Stimulated activated naive CD8-positive, alpha-beta T cell treated with anti-CD3 and anti-CD28 coated beads, Interleukin-15, amount 100 ng/mL, for 72 hours (primary cell): Measurements from ENCODE around the gene RAD51B.
A peak's percentile ranks its signal among the peaks of the same experiment; 100 is the strongest.

Experiments used
- ATAC-seq: fragments of 150-1000 bp; cut with Tn5 transposase; 2 replicates; pipeline ENCODE4 v1.10.0; 2021; ENCODE audit warnings: mild to moderate bottlenecking, moderate library complexity
- DNase-seq, 2 donors: peaks; one replicate each; pipeline ENCODE4 v3.0.0; 2021 to 2022
- H3K27ac Mint-ChIP-seq, 2 donors: one replicate each; pipeline ENCODE4 v1.8.0; 2022; ENCODE audit warnings: mild to moderate bottlenecking in 2 of 2, mixed read lengths in 2 of 2, moderate library complexity in 2 of 2
- H3K27me3 Mint-ChIP-seq: one replicate; pipeline ENCODE4 v1.8.0; 2022; ENCODE audit warnings: mixed read lengths
- H3K4me1 Mint-ChIP-seq: one replicate; pipeline ENCODE4 v1.8.0; 2022; ENCODE audit warnings: mild to moderate bottlenecking, mixed read lengths
- H3K4me3 Mint-ChIP-seq, 2 donors: one replicate each; pipeline ENCODE4 v1.8.0; 2022; ENCODE audit warnings: mild to moderate bottlenecking in 2 of 2, mixed read lengths in 2 of 2, moderate library complexity in 1 of 2
- H3K9me3 Mint-ChIP-seq, 2 donors: one replicate each; pipeline ENCODE4 v1.8.0; 2022; ENCODE audit warnings: mixed read lengths in 2 of 2

Gene RAD51B

DNA sequence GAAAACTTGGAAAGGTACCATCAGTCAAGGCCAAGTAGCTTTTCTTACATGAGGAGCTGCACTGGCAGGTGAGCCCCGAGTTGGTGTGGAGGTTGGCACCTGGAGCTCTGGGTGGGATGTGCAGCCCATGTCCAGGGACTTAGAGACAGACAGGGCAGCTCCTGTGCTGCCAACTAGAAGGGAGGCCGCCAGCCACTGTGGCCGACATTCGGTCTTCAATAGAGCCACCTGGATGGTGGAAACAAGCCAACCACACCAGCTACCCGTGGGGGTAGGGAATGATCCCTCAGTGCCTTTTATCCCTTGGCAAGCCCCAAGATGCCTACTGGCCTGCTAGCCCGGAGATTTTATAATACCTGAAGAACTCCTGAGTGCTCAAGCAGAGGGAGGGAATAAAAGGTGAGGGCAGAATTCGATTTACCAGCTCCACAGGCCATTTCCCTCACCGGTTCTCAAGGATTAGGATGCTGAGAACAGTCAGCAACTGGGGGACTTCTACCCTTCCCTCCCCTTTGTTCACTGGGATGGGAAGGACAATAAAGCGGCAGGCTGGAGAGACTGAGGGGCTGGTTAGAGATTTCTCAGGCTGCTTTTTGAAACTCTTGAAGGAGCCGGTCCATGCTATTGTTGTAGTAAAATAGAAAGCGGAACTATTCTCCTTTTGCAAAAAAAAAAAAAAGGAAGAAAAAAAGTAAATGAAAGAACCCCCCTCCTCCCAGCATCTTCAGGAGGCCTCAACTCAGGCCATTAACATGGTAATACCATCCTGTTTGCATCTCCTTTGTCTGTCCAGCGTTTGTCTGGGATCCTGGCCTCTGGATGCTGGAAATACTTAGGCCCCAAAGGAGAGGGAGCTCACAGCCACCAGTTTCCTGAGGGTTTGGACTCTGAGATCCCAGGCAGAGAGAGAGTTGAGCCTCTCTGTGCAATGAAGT lies 651.7 kb downstream of the RAD51B start:
- Mint-ChIP-seq H3K27me3 (no peaks in the 10 kb centered on the region), H3K4me3 (no peak overlapping the region), H3K9me3 (no peaks in the 10 kb centered on the region), H3K27ac (no peak overlapping the region), H3K4me1 (peaks cover 49% of the 10 kb centered on the region)
- ATAC-seq (no peak), DNase-seq (no peak)

DNA sequence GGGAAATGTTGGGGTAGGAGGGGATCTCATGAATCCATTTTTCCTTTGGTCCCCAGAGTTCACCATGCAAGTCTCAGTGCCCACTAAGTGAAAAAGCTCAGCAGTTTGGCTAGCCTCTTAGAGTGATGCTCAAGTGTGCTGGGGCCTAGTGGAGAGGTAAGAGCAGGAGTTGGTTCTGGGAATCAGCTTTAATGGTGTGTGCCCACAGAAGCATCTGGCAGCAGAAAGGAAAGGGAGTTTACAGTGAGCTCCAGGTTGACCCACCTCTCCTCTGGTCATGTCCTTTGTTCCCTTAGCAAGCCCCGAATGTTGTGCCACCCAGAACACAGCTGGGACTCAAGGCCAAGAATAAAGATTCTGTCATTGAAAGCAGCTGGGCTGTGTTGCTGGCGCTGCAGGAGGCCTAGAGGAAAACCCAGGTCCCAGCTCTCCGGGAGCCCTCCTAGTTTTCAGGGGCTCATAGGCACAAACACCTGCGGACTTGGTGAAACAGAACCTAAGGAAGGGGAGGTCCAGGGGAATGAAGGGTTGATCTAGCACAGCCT lies 652.5 kb downstream of the RAD51B start:
- H3K27me3 Mint-ChIP-seq = no peaks in the 10 kb centered on the region
- H3K4me3 Mint-ChIP-seq = no peak overlapping the region
- no peak for ATAC-seq
- H3K4me1 Mint-ChIP-seq = peaks cover 56% of the 10 kb centered on the region
- no peaks in the 10 kb centered on the region for H3K9me3 Mint-ChIP-seq
- DNase-seq = no peak
- no peak overlapping the region for H3K27ac Mint-ChIP-seq

DNA sequence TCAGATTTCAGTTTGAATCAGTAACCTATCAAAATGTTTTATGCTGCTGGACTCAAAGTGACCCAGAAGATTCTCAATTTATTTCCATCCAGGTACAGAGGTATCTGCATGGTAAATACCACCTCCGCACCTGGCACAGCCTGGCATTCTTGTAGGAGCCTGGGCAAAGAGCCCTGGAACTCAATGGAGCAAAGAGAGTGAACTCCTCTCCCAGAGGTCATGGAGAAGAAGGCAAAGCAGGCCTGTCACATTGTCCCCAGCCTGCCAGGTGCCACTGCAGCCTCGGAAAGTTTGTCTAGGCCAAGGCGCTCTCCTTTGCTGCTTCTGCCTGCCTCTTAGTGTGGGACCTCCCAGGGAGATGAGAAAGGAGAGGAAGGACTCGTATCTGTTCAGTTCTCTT lies 653.5 kb downstream of the RAD51B start:
- Mint-ChIP-seq H3K27ac (no peak overlapping the region), H3K4me3 (no peak overlapping the region), H3K27me3 (no peaks in the 10 kb centered on the region), H3K9me3 (no peaks in the 10 kb centered on the region), H3K4me1 (peaks cover 55% of the 10 kb centered on the region)
- DNase-seq (no peak), ATAC-seq (no peak)

DNA sequence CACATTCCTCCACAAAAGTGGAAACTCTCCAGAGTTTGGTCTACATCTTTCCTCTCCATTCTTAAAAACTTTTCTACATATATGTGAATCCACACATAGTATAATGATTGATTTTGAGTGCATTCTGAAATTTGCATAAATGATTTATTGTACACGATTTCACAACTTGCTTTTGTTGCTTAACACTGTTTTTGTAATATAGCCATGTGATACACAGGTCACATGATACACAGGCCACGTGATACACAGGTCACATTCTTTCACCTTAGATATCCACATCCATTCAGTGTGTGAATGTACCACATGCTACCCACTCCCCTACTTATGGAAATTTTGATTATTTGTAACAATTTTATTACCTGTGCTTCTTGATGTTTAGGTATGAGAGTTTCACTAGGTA lies 654.2 kb downstream of the RAD51B start:
- Mint-ChIP-seq H3K4me1 (peaks cover 48% of the 10 kb centered on the region), H3K4me3 (no peak overlapping the region), H3K27me3 (no peaks in the 10 kb centered on the region), H3K27ac (peak overlapping the region in 1 of 2 donors; percentile 58), H3K9me3 (no peaks in the 10 kb centered on the region)
- ATAC-seq (no peak), DNase-seq (no peak)

- peaks cover 38% of the 10 kb centered on the region for H3K4me1 Mint-ChIP-seq
- ATAC-seq = no peak
- H3K27ac Mint-ChIP-seq = no peak overlapping the region
Measured at GRCh38 chr14:68474741-68475140, 655.2 kb downstream of the RAD51B start.

GRCh38 chr14:68475802-68476201 lies 656.2 kb downstream of the RAD51B start:
- peaks cover 0 to 3% of the 10 kb centered on the region in 2 donors for H3K9me3 Mint-ChIP-seq
- no peaks in the 10 kb centered on the region for H3K27me3 Mint-ChIP-seq
- DNase-seq = no peak
- no peak overlapping the region for H3K27ac Mint-ChIP-seq
- no peak overlapping the region for H3K4me3 Mint-ChIP-seq
- H3K4me1 Mint-ChIP-seq = peaks cover 31% of the 10 kb centered on the region
- no peak for ATAC-seq

More at GRCh38 chr14:68474741-68475140, 655.2 kb downstream of the RAD51B start:
- H3K4me3 Mint-ChIP-seq = no peak overlapping the region
- H3K9me3 Mint-ChIP-seq = no peaks in the 10 kb centered on the region
- no peak for DNase-seq
- H3K27me3 Mint-ChIP-seq = no peaks in the 10 kb centered on the region

DNA sequence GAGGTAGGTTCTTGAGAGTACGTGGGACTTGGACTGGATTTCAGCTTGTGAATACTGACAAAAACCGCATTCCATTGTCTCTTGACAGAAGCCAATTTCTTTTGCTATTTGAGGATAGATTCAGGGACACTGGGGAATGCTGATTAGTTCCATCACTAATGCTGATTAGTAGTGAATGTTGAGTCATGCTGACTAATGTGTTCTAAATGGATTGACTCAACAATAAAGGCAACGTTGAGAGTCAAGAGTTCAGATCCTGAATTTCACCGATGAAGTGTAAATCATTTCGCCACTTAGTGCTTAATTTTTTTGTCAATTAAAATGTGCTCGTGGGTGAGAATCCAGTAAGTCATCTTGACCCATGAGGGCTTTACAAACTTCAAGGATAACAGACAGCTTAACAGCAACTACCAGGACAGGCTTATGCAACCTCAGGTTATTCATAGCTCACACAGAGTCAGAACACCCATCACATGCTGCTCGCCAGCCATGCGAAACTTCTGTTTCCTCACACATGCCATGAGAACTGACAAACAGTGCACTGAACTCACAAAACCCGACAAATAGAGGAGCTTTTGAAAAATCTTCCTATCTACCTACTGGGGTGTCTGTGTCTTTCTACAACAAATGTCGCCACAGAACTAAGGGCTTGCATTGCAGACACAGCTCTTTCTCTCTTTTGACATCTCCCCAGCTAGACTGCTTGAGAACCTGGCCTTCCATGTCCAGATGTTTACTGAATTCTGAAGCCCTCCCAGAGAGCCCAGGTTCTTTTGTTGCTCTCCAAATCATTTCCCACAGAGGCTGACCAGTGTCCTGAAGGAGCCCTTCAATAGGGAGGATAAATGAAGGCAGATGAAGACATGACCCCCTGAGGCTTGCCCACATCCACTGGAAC lies 656.9 kb downstream of the RAD51B start:
- Mint-ChIP-seq H3K27me3 (no peaks in the 10 kb centered on the region), H3K4me3 (no peak overlapping the region), H3K9me3 (peaks cover 0 to 10% of the 10 kb centered on the region in 2 donors), H3K27ac (no peak overlapping the region), H3K4me1 (peaks cover 31% of the 10 kb centered on the region)
- DNase-seq (no peak), ATAC-seq (peak; percentile 49)

DNA sequence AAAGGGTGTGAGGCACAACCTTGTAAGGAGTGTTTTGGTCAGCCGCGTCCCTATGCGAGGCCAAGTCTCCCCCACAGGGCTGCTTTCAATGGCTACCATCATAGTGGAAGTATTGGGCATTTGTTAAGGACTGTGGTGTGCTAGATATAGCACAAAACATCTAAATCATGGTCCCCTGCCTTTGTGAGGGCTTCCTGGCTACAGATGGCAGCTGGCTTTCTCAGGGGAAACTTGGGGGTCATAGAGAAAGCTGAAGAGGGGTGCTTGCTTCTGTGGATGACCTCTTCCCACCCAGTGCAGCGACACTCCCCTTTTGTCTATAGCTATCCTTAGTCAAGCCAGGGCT lies 657.5 kb downstream of the RAD51B start:
- no peak for ATAC-seq
- Mint-ChIP-seq H3K27ac (no peak overlapping the region), H3K27me3 (no peaks in the 10 kb centered on the region), H3K9me3 (peaks cover 0 to 11% of the 10 kb centered on the region in 2 donors), H3K4me1 (peaks cover 31% of the 10 kb centered on the region), H3K4me3 (no peak overlapping the region)
- no peak for DNase-seq

DNA sequence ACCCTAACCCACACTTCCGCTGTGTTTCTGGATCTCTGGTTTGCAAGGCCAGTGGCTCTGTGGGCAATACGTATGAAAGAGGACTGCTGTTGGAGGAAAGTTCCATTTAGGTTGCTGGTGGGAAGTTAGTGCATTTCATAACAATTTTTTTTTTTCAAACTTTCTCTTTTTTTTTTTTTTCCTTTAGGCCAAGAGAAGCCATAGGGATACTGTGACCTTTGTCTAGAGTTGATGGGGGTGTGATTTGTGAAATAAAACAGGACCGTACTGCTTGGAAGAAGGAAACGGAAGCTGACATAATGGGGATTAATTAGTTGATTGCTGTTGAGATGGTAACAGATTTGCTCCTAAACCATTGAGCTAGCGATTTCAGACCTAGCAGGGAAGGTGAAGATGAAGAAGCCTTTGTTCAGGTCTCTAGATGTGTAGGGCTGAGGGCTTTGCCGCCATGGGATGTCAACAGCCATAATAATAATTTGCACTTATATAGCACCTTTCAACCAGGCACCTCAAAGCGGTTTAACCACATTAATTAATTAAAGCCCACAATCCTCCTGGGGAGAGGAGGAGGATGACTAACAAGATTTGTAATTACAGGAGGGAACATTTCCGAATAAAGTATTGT lies 658.0 kb downstream of the RAD51B start:
- no peak for DNase-seq
- Mint-ChIP-seq H3K4me1 (peaks cover 32% of the 10 kb centered on the region), H3K9me3 (peaks cover 0 to 11% of the 10 kb centered on the region in 2 donors), H3K27ac (no peak overlapping the region), H3K27me3 (no peaks in the 10 kb centered on the region), H3K4me3 (no peak overlapping the region)
- ATAC-seq = no peak

GRCh38 chr14:68479247-68479646 lies 659.7 kb downstream of the RAD51B start:
- peaks cover 49% of the 10 kb centered on the region for H3K4me1 Mint-ChIP-seq
- DNase-seq = no peak
- H3K9me3 Mint-ChIP-seq = peaks cover 0 to 11% of the 10 kb centered on the region in 2 donors
- no peaks in the 10 kb centered on the region for H3K27me3 Mint-ChIP-seq
- H3K4me3 Mint-ChIP-seq = no peak overlapping the region
- no peak overlapping the region for H3K27ac Mint-ChIP-seq
- ATAC-seq = no peak

DNA sequence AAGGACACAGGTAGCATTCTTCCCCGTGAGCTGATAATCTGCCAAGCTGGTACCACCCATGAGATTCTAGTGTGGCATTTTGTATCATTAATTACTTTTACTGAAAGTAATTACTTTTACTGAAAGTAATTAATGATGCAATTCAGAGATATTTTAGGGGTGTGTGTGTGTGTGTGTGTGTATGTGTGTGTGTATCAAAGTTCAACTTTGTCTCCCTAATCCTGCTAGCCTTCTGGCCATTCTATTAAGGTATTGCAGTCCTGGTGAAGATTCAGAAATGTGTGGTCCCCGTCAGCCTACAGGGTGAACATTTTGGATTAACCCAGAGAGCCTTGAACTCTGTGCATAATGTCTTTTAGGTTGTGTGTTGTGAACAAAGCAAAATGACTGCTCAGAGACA lies 662.4 kb downstream of the RAD51B start:
- Mint-ChIP-seq H3K4me3 (no peak overlapping the region), H3K27ac (peak overlapping the region in 1 of 2 donors; percentile 9), H3K27me3 (no peaks in the 10 kb centered on the region), H3K4me1 (peaks cover 59% of the 10 kb centered on the region), H3K9me3 (peaks cover 0 to 11% of the 10 kb centered on the region in 2 donors)
- ATAC-seq = no peak
- no peak for DNase-seq

GRCh38 chr14:68482772-68483395 lies 663.3 kb downstream of the RAD51B start:
- Mint-ChIP-seq H3K9me3 (peaks cover 3 to 11% of the 10 kb centered on the region in 2 donors), H3K27ac (no peak overlapping the region), H3K27me3 (no peaks in the 10 kb centered on the region), H3K4me1 (peaks cover 67% of the 10 kb centered on the region), H3K4me3 (no peak overlapping the region)
- ATAC-seq = peak; percentile 45
- no peak for DNase-seq

DNA sequence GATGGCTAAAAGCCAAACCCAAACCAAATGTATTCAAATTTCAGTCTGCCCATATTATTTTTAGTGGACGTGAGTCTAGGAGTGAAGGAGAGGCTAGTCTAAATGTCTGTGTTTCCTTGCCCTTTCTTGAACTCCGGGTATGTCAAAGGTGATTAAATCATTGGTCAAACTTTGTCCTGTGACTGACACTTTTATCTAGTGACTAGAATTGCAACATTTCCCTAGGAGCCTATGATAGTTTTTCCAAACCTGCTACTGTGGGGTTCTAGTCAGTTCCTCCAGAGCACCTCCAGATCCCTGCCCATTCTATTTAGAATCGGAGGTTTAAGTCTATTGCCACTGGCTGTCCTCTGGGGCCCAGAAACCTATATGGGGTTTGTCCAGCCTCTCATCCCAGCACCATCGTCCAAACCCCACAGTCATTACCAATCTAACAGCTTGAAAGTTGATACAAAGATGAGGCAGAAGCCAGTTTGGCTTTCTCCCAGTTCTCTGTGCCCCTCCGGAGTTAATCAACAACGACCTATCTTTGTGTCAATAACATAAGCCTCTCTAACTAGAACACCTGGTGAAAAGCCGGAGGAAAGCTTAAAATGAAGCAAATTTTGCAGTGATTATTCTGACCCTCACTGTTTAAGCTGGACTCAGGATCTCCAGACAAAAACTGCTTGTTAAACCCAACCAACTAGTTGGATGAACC lies 666.6 kb downstream of the RAD51B start:
- Mint-ChIP-seq H3K4me3 (no peak overlapping the region), H3K27ac (no peak overlapping the region), H3K4me1 (peaks cover 69% of the 10 kb centered on the region), H3K9me3 (peaks cover 4% of the 10 kb centered on the region in 2 donors), H3K27me3 (no peaks in the 10 kb centered on the region)
- ATAC-seq = no peak
- no peak for DNase-seq

- DNase-seq (no peak), ATAC-seq (no peak)
- peaks cover 63% of the 10 kb centered on the region for H3K4me1 Mint-ChIP-seq
- H3K27me3 Mint-ChIP-seq = no peaks in the 10 kb centered on the region
- H3K4me3 Mint-ChIP-seq = no peak overlapping the region
- no peak overlapping the region for H3K27ac Mint-ChIP-seq
- peaks cover 0 to 4% of the 10 kb centered on the region in 2 donors for H3K9me3 Mint-ChIP-seq
Measured at GRCh38 chr14:68486809-68487208, 667.2 kb downstream of the RAD51B start.
